Spleen (tissue), 11 donors: Measurements from ENCODE around the gene HMGA1. TPM values are rescaled to one million over a fixed set of nuclear protein-coding genes. Genes with fewer than 3 reads are reported as not detected.

ENCODE experiments used
- DNase-seq: peaks from one replicate; pipeline ENCODE4 v3.0.0-alpha.2; 2020
- H3K27ac ChIP-seq, 8 donors: fragments of 200-600 bp; sonication (generic) in 7 of 8; 1 replicate in 4 of 8; 2 replicates in 4 of 8; pipeline versions ENCODE4 v1.5.0 to v1.8.0; 2016 to 2021; ENCODE audit warnings: inconsistent platforms in 4 of 8, mild to moderate bottlenecking in 4 of 8, moderate library complexity in 1 of 8
- H3K27me3 ChIP-seq, 7 donors: fragments of 200-600 bp; sonication (generic) in 6 of 7; replicated peaks in 1 of 7; 1 replicate in 4 of 7; 2 replicates in 3 of 7; pipeline versions ENCODE4 v1.5.0 to v1.8.0; 2016 to 2021; ENCODE audit warnings: inconsistent platforms in 3 of 7, mild to moderate bottlenecking in 1 of 7
- H3K36me3 ChIP-seq, 6 donors: fragments of 200-600 bp; sonication (generic) in 5 of 6; 1 replicate in 4 of 6; 2 replicates in 2 of 6; pipeline versions ENCODE4 v1.5.0 to v1.8.0; 2016 to 2021; ENCODE audit warnings: inconsistent platforms in 2 of 6
- H3K4me1 ChIP-seq, 6 donors: fragments of 200-600 bp; sonication (generic) in 5 of 6; 1 replicate in 3 of 6; 2 replicates in 3 of 6; pipeline versions ENCODE4 v1.5.0 to v1.8.0; 2016 to 2021; ENCODE audit warnings: inconsistent platforms in 3 of 6
- H3K4me3 ChIP-seq, 8 donors: fragments of 200-600 bp; sonication (generic) in 7 of 8; 1 replicate in 4 of 8; 2 replicates in 4 of 8; pipeline versions ENCODE4 v1.5.0 to v1.8.0; 2016 to 2021; ENCODE audit warnings: inconsistent platforms in 4 of 8, mild to moderate bottlenecking in 4 of 8, moderate library complexity in 2 of 8
- H3K9me3 ChIP-seq, 8 donors: fragments of 200-600 bp; sonication (generic) in 7 of 8; 1 replicate in 4 of 8; 2 replicates in 4 of 8; pipeline versions ENCODE4 v1.5.0 to v1.8.0; 2016 to 2021; ENCODE audit warnings: inconsistent platforms in 4 of 8
- POLR2A ChIP-seq, 3 donors: fragments of 450-650 bp; IDR thresholded peaks; one replicate each; pipeline ENCODE4 v1.5.1; 2017; ENCODE audit warnings: antibody characterized with exemption in 3 of 3, mild to moderate bottlenecking in 1 of 3
- POLR2AphosphoS5 ChIP-seq, 3 donors: sonication (generic); formaldehyde crosslinking; IDR thresholded peaks; one replicate each; pipeline ENCODE4 v1.5.1; 2017; ENCODE audit warnings: antibody characterized with exemption in 3 of 3
- whole genome bisulfite sequencing, 5 donors: extraction: QIAGEN DNeasy Blood & Tissue Kit in 3 of 5; methylation state at CpG; one replicate each; pipeline versions ENCODE4 v1.1.5 to v1.1.7; 2013 to 2018; 5-methylcytosine and 5-hydroxymethylcytosine counted together
- intact Hi-C: fragments of 100-400 bp; cut with DNase I; formaldehyde crosslinking; loops from one replicate; pipeline ENCODE4 v1.15.0; 2023; ENCODE audit warnings: low total_unique reads
- polyA plus RNA-seq, 3 donors: library from polyadenylated mRNA; stranded (reverse); fragments of 200-250 nt; gene quantifications; one replicate each; pipeline ENCODE4 v1.2.1, GENCODE V29; 2013
- total RNA-seq, 7 donors: library from RNA; depleted of rRNA in 3 of 7; stranded (reverse); fragments of >200 nt in 3 of 7; fragmentation: NEBNext Ultra II Directional in 4 of 7; extraction: Animal tissue kit (Norgen Biotek cat#: 25700) in 4 of 7; gene quantifications; one replicate each; pipeline versions ENCODE4 v1.1.0 to v1.2.1, GENCODE V29; 2016 to 2021
- TF ChIP-seq, protein P1 (sequence below), 11 experiments: fragments of 200-600 bp in 7 of 11; fragments of 450-650 bp in 4 of 11; sonication (generic) in 4 of 11; IDR thresholded peaks in 8 of 11; conservative IDR thresholded peaks in 3 of 11; 1 replicate in 7 of 11; 2 replicates in 4 of 11; pipeline versions ENCODE4 v1.4.0 to v1.8.0; 2016 to 2021; ENCODE audit warnings: antibody characterized with exemption in 11 of 11, inconsistent platforms in 4 of 11, mild to moderate bottlenecking in 1 of 11
- donor health status: healthy with polysubstance abuse.
- donor health status: DM: no; HTN: no; CAD: no; lungs with moderate emphysema.
- donor health status: DM: no; HTN: no; CAD: no.
- donor health status: Bipolar disorder and iron deficiency.
- donor health status: healthy.
- donor health status: DM: no; HTN: no; CAD: no.
- donor health status: DM: yes; HTN: yes; CAD: no.

HMGA1 gene
- total and polyA plus RNA-seq, 10 donors: 49.9 to 129 (median 79.6) TPM

DNA sequence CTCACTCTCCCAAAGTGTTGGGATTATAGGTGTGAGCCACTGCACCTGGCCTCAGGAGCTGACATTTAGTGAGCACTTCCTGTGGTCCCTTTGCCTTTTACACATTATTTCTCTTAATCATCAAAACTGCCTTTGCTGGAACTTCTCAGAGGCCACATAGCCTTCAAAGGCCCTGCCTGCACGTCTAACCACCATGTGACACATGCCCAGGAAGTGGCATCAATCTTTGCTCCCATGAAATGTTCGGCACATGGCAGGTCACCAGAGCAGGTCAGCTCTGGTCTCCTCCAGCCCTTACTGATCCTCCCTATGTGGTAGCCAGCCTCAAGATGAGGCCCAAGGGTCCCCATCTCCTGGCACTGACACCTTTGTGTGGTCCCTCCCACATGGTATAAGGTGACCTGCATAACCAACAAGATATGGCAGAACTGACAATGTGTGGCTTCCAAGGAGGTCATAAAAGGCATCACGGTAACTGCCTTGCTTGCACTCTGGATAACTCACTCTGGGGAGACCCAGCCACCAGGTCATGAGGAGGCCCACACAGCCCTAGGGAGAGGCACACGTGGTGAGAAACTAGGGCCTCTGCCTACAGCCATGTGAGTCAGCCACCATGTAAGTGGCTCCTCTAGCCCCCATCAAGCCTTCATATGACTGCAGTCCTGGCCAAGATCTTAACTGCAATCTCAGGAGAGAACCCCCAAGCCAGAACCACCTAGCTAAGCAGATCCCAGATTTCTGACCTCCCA is 28.8 kb upstream of the HMGA1 start:
- H3K27ac ChIP-seq: no peak overlapping the region
- H3K9me3 ChIP-seq: no peaks in the 10 kb centered on the region
- DNase-seq: no peak
- TF ChIP-seq, protein P1, sequence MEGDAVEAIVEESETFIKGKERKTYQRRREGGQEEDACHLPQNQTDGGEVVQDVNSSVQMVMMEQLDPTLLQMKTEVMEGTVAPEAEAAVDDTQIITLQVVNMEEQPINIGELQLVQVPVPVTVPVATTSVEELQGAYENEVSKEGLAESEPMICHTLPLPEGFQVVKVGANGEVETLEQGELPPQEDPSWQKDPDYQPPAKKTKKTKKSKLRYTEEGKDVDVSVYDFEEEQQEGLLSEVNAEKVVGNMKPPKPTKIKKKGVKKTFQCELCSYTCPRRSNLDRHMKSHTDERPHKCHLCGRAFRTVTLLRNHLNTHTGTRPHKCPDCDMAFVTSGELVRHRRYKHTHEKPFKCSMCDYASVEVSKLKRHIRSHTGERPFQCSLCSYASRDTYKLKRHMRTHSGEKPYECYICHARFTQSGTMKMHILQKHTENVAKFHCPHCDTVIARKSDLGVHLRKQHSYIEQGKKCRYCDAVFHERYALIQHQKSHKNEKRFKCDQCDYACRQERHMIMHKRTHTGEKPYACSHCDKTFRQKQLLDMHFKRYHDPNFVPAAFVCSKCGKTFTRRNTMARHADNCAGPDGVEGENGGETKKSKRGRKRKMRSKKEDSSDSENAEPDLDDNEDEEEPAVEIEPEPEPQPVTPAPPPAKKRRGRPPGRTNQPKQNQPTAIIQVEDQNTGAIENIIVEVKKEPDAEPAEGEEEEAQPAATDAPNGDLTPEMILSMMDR (IDR thresholded peaks at IDR 0.05 in 8 of 11, conservative IDR thresholded peaks at IDR 0.05 in 3 of 11): no peak
- TF ChIP-seq POLR2AphosphoS5 (IDR thresholded peaks at IDR 0.05): no peak
- TF ChIP-seq POLR2A (IDR thresholded peaks at IDR 0.05): no peak
- WGBS, 5 donors: 69 to 82% (median 71%) methylated on average over 4 of the region's 4 CpGs
- H3K4me3 ChIP-seq: no peak overlapping the region
- intact Hi-C loops: no loop called here
- H3K4me1 ChIP-seq: no peaks in the 10 kb centered on the region
- H3K36me3 ChIP-seq: no peaks in the 10 kb centered on the region
- H3K27me3 ChIP-seq: no peaks in the 10 kb centered on the region

GRCh38 chr6:34213772-34214171 is 22.9 kb upstream of the HMGA1 start:
- H3K4me1 ChIP-seq: no peaks in the 10 kb centered on the region
- no peak overlapping the region for H3K27ac ChIP-seq
- H3K9me3 ChIP-seq: no peaks in the 10 kb centered on the region
- no peak for TF ChIP-seq POLR2AphosphoS5 (IDR thresholded peaks at IDR 0.05)
- TF ChIP-seq POLR2A (IDR thresholded peaks at IDR 0.05): no peak
- TF ChIP-seq, protein P1 (IDR thresholded peaks at IDR 0.05 in 8 of 11, conservative IDR thresholded peaks at IDR 0.05 in 3 of 11): no peak
- no peaks in the 10 kb centered on the region for H3K27me3 ChIP-seq
- 90 to 94% (median 93%) methylated on average over 4 of the region's 4 CpGs for WGBS, 5 donors
- peak; percentile 12 for DNase-seq
- H3K4me3 ChIP-seq: no peak overlapping the region
- H3K36me3 ChIP-seq: no peaks in the 10 kb centered on the region
- intact Hi-C loops: no loop called here

- DNase-seq: no peak
- Histone ChIP-seq H3K27me3 (no peaks in the 10 kb centered on the region), H3K36me3 (no peaks in the 10 kb centered on the region), H3K9me3 (no peaks in the 10 kb centered on the region), H3K4me3 (no peak overlapping the region), H3K4me1 (peaks cover 0 to 14% (median 7%) of the 10 kb centered on the region in 6 donors), H3K27ac (no peak overlapping the region)
- 43 to 64% (median 62%) methylated on average over 2 of the region's 2 CpGs for WGBS, 5 donors
- TF ChIP-seq, protein P1 (IDR thresholded peaks at IDR 0.05 in 8 of 11, conservative IDR thresholded peaks at IDR 0.05 in 3 of 11): no peak
- TF ChIP-seq POLR2AphosphoS5 (IDR thresholded peaks at IDR 0.05): no peak
- TF ChIP-seq POLR2A (IDR thresholded peaks at IDR 0.05): no peak
- intact Hi-C loops: no loop called here
Observed at GRCh38 chr6:34218691-34219090, 18.0 kb upstream of the HMGA1 start.

DNA sequence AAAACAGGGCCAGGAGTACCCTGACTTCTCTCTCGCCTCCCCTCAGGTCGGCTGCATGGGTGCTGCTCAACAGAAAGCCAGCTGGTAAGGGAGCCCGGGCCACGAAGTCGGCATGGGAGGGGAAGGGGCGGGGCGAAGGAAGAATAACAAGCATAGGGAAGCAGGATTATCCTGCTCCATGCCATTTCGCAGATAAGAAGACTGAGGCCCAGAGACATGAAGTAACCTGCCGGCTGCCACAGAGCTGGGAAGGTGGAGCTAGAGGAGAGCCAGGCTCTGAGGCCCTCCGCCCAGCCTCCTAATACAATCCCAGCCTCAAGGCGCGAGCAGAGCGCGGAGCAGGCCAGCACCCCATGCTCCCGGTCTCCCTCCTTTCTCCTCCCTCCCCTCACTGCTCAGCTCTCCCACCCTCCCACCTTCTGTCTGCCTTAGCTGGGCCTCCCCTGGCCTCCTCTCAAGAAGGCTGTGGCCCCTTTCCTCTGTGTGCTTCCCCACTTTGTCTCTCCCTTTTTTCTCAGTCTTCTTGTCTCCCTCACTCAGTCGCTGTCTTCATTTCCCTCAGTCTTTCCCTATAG is 13.2 kb upstream of the HMGA1 start:
- intact Hi-C loops: no loop called here
- Histone ChIP-seq H3K27ac (peak overlapping the region in 7 of 8 donors; percentile 95 to 98 (median 97)), H3K36me3 (no peaks in the 10 kb centered on the region), H3K9me3 (no peaks in the 10 kb centered on the region), H3K27me3 (no peaks in the 10 kb centered on the region), H3K4me1 (peaks cover 4 to 49% (median 32%) of the 10 kb centered on the region in 6 donors), H3K4me3 (peak overlapping the region in 3 of 8 donors; percentile 18 to 85 (median 60))
- WGBS, 5 donors: 45 to 64% (median 53%) methylated on average over 16 of the region's 16 CpGs
- TF ChIP-seq POLR2AphosphoS5 (IDR thresholded peaks at IDR 0.05): no peak
- DNase-seq: peak; percentile 84
